ENCODE results near the gene CADM3.

CADM3 gene

DNA sequence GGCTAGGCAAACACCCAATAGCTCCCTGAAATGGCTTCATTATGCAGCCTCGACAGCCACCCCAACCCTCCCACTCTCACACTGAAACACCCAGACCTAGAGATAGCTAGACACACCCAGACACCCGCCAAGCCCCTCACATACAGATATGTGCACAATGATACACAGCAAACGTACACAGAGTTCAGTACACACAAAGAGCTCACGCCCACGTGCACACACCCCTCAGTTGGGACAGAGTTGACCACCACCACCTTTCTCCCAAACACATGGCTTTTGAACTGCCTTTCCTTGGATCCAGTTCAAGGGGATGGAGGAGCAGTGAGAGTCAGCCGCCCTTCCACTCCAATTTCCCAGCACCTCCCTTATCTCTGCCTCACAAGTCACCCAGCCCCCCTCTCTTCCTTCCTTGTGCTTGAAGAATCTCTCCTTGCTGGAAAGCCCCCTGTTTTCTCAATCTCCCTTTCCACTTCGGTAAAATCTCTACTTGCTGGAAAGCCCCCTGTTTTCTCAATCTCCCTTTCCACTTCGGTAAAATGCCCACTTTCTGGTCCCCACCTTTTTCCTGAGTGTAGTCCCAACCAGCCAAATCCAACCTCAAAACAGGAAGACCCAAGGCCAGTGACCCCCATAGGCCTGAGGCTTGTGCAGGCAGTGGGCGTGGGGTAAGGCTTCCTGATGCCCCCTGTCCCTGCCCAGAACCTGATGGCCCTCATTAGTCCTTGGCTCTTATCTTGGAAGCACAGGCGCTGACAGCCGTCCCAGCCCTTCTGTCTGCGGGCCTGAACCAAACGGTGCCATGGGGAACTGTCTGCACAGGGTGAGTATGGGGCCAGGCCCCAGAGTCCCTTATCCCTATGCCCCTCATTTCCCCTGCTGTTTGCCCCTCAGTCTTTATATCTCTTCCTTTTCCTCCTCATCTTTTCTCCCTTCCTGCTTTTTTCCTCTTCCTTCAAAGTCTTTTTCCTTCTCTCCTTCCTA, 33.0 kb downstream of the CADM3 start, which contains the start of gene ACKR1:
Gene ACKR1, plus strand, starts transcription at position 715 of the 981 bp plus-strand sequence. Its CDS starts 85 bp downstream, at position 800.
- ATAC-seq: no peak
- TF ChIP-seq ISL1 (CRISPR knock-in tag; IDR thresholded peaks at IDR 0.05): no peak
- TF ChIP-seq, protein P1, sequence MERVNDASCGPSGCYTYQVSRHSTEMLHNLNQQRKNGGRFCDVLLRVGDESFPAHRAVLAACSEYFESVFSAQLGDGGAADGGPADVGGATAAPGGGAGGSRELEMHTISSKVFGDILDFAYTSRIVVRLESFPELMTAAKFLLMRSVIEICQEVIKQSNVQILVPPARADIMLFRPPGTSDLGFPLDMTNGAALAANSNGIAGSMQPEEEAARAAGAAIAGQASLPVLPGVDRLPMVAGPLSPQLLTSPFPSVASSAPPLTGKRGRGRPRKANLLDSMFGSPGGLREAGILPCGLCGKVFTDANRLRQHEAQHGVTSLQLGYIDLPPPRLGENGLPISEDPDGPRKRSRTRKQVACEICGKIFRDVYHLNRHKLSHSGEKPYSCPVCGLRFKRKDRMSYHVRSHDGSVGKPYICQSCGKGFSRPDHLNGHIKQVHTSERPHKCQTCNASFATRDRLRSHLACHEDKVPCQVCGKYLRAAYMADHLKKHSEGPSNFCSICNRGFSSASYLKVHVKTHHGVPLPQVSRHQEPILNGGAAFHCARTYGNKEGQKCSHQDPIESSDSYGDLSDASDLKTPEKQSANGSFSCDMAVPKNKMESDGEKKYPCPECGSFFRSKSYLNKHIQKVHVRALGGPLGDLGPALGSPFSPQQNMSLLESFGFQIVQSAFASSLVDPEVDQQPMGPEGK (CRISPR knock-in tag; IDR thresholded peaks at IDR 0.05; ENCODE audit: borderline replicate concordance): no peak
- no peak for TF ChIP-seq GLIS3 (CRISPR knock-in tag; IDR thresholded peaks at IDR 0.05)
- no peak for TF ChIP-seq ZNF565 (CRISPR knock-in tag; conservative IDR thresholded peaks at IDR 0.05; ENCODE audit: low read depth)
- no peak for TF ChIP-seq POU6F1 (CRISPR knock-in tag; IDR thresholded peaks at IDR 0.05; ENCODE audit: borderline replicate concordance, low read depth)
- TF ChIP-seq ZFP30 (CRISPR knock-in tag; IDR thresholded peaks at IDR 0.05): no peak
- TF ChIP-seq TOX (CRISPR knock-in tag; IDR thresholded peaks at IDR 0.05; ENCODE audit: borderline replicate concordance): no peak
- TF ChIP-seq TCF4 (CRISPR knock-in tag; IDR thresholded peaks at IDR 0.05; ENCODE audit: borderline replicate concordance): no peak
- TF ChIP-seq ESRRG (CRISPR knock-in tag; IDR thresholded peaks at IDR 0.05): no peak
- TF ChIP-seq ZC3H10 (CRISPR knock-in tag; IDR thresholded peaks at IDR 0.05): no peak
- no peak for TF ChIP-seq RARB (CRISPR knock-in tag; IDR thresholded peaks at IDR 0.05)
- TF ChIP-seq SNAI2 (CRISPR knock-in tag; IDR thresholded peaks at IDR 0.05): no peak
- TF ChIP-seq ZNF70 (CRISPR knock-in tag; IDR thresholded peaks at IDR 0.05): no peak
- no peak for TF ChIP-seq ARNTL (CRISPR knock-in tag; IDR thresholded peaks at IDR 0.05; ENCODE audit: borderline replicate concordance, low read depth)
- no peak for TF ChIP-seq CREB5 (CRISPR knock-in tag; IDR thresholded peaks at IDR 0.05; ENCODE audit: low read depth)
- TF ChIP-seq CSRNP3 (CRISPR knock-in tag; IDR thresholded peaks at IDR 0.05): no peak
- TF ChIP-seq, protein P2, sequence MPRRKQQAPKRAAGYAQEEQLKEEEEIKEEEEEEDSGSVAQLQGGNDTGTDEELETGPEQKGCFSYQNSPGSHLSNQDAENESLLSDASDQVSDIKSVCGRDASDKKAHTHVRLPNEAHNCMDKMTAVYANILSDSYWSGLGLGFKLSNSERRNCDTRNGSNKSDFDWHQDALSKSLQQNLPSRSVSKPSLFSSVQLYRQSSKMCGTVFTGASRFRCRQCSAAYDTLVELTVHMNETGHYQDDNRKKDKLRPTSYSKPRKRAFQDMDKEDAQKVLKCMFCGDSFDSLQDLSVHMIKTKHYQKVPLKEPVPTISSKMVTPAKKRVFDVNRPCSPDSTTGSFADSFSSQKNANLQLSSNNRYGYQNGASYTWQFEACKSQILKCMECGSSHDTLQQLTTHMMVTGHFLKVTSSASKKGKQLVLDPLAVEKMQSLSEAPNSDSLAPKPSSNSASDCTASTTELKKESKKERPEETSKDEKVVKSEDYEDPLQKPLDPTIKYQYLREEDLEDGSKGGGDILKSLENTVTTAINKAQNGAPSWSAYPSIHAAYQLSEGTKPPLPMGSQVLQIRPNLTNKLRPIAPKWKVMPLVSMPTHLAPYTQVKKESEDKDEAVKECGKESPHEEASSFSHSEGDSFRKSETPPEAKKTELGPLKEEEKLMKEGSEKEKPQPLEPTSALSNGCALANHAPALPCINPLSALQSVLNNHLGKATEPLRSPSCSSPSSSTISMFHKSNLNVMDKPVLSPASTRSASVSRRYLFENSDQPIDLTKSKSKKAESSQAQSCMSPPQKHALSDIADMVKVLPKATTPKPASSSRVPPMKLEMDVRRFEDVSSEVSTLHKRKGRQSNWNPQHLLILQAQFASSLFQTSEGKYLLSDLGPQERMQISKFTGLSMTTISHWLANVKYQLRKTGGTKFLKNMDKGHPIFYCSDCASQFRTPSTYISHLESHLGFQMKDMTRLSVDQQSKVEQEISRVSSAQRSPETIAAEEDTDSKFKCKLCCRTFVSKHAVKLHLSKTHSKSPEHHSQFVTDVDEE (CRISPR knock-in tag; IDR thresholded peaks at IDR 0.05): no peak
- TF ChIP-seq BACH2 (CRISPR knock-in tag; IDR thresholded peaks at IDR 0.05; ENCODE audit: borderline replicate concordance): no peak

GRCh38 chr1:159205225-159205624, 33.8 kb downstream of the CADM3 start:
- no peak for ATAC-seq

More at GRCh38 chr1:159205225-159205624, 33.8 kb downstream of the CADM3 start:
- TF ChIP-seq OSR1 (CRISPR knock-in tag; IDR thresholded peaks at IDR 0.05): no peak
- no peak for TF ChIP-seq TOX (CRISPR knock-in tag; IDR thresholded peaks at IDR 0.05; ENCODE audit: borderline replicate concordance)
- no peak for TF ChIP-seq ZFP3 (CRISPR knock-in tag; IDR thresholded peaks at IDR 0.05)
- TF ChIP-seq ZC3H10 (CRISPR knock-in tag; IDR thresholded peaks at IDR 0.05): no peak
- TF ChIP-seq ZNF70 (CRISPR knock-in tag; IDR thresholded peaks at IDR 0.05): no peak
- no peak for TF ChIP-seq ARNTL (CRISPR knock-in tag; IDR thresholded peaks at IDR 0.05; ENCODE audit: borderline replicate concordance, low read depth)
- no peak for TF ChIP-seq ZNF565 (CRISPR knock-in tag; conservative IDR thresholded peaks at IDR 0.05; ENCODE audit: low read depth)
- TF ChIP-seq CSRNP3 (CRISPR knock-in tag; IDR thresholded peaks at IDR 0.05): no peak

Measured in SK-N-SH treated with all-trans-retinoic acid at 6 μM for 48 hours (cell line).